Left forelimb (tissue), 1 donor: ENCODE measurements around the gene SELENOS.

Experiments used
- DNase-seq: peaks from one replicate; pipeline ENCODE4 v3.0.0-alpha.2; 2018; ENCODE audit warnings: low spot score

The SELENOS gene

GRCh38 chr15:101277038-101277822 is at the start of gene SELENOS:
TSS of gene SELENOS (minus strand) at chr15:101277485. CDS start at chr15:101277417, 68 bp downstream.
- DNase-seq: peak; percentile 91

GRCh38 chr15:101326462-101327146 is 49.3 kb upstream of the SELENOS start:
- no peak for DNase-seq

GRCh38 chr15:101326026-101326315 is 48.7 kb upstream of the SELENOS start:
- DNase-seq: no peak

GRCh38 chr15:101325263-101326025 is 48.2 kb upstream of the SELENOS start:
- no peak for DNase-seq

GRCh38 chr15:101324524-101325177 is 47.4 kb upstream of the SELENOS start:
- DNase-seq: peak; percentile 33

GRCh38 chr15:101323793-101324523 is 46.7 kb upstream of the SELENOS start:
- DNase-seq: peak; percentile 58

- no peak for DNase-seq
Observed at GRCh38 chr15:101322854-101323477, 45.7 kb upstream of the SELENOS start.

GRCh38 chr15:101322016-101322695 is 44.9 kb upstream of the SELENOS start:
- no peak for DNase-seq

- no peak for DNase-seq
Observed at GRCh38 chr15:101320501-101321052, 43.3 kb upstream of the SELENOS start.

GRCh38 chr15:101318839-101319238 is 41.6 kb upstream of the SELENOS start:
- DNase-seq: peak; percentile 33

GRCh38 chr15:101318147-101318819 is 41.0 kb upstream of the SELENOS start:
- DNase-seq: peak; percentile 34

GRCh38 chr15:101317336-101317872 is 40.1 kb upstream of the SELENOS start:
- DNase-seq: no peak

GRCh38 chr15:101316529-101316928 is 39.2 kb upstream of the SELENOS start:
- DNase-seq: no peak

GRCh38 chr15:101315736-101316135 is 38.5 kb upstream of the SELENOS start:
- no peak for DNase-seq

- peak; percentile 53 for DNase-seq
Observed at GRCh38 chr15:101314336-101315125, 37.2 kb upstream of the SELENOS start.

GRCh38 chr15:101313041-101313761 is 35.9 kb upstream of the SELENOS start:
- peak; percentile 48 for DNase-seq

- peak; percentile 53 for DNase-seq
Observed at GRCh38 chr15:101310508-101310907, 33.2 kb upstream of the SELENOS start.

GRCh38 chr15:101310161-101310480 is 32.8 kb upstream of the SELENOS start:
- peak; percentile 34 for DNase-seq
